GM19099 (cell line): Measurements from ENCODE around the gene UTF1.

Source experiments
- POLR2A ChIP-seq: IDR thresholded peaks from 3 replicates; pipeline ENCODE4 v1.6.1; 2011; ENCODE audit warnings: low read depth; ENCODE audit not compliant: insufficient read length; ENCODE audit errors: extremely low read depth

UTF1 gene

DNA sequence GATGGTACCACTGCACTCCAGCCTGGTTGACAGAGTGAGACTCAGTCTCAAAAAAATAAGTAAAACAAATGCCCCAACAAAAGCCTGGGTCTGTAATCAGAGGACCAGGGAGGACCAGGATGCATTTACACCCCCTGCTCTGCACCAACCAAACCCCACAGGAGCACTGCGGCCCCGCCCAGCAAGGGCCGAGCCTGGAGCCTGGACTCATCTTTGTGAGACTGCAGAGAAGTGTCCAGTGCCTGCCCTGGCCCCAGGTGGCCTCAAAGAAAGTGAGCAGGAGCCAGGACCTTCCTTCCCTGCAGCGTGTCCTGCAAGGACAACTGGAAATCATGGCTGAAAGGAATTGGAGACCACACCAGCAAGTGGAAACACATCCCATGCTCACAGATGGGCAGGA is 38.4 kb upstream of the UTF1 start:
- no peak for TF ChIP-seq POLR2A

DNA sequence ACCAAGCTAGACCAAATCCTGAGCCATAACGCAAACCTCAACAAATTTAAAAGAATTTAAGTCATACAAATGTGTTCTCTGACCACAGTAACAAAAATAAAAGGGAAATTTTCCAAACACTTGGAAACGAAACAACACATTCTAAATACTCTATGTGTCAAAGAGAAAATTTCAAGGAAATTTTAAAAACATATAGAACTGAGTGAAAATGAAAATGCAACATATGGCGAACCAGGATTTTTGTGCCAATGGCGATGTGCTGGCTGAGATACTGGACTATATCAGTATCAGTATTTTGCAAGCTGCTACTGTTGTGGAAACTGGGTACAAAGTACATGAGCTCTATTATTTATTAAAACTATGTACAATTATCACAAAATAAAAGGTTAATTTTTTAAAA is 35.9 kb upstream of the UTF1 start:
- no peak for TF ChIP-seq POLR2A

DNA sequence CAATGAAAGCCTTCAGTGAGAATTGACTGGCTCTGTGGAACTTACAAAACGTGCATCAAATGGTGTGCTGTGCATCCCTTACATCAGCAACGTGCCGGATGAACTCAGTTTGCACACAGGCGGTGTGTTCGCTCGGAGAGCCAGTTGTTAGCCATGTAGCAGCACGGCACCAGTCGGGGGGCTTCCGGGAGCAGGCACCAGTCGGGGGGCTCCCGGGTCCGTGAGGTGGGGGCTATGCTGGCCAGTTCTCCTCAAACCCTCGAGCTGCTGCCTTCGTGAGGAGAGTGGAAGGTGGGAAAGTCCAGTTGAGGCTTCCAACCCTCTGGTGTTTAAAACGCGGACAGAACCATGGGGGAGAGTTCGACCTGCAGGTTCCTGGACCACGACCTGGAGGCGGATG is 34.9 kb upstream of the UTF1 start:
- TF ChIP-seq POLR2A = no peak

DNA sequence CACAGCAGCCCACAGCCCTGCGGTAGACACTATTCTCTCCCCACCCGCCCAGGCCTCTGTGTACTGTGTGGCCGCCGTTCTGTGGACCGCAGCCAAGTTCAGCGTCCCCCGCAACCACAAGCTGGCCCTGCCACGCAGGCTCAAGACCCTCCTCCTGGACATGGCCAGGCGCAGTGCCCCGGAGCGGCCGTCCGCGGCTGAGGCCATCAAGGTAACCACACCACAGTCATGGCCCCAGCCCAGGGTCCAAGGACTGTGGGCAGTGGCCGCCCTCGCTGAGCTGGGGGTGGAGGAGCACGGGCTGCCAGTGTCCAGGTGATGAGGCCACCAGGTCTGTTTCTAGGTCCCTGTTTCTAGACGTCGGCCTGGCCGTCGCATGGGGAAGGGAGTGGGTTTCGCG is 34.4 kb upstream of the UTF1 start:
- no peak for TF ChIP-seq POLR2A

DNA sequence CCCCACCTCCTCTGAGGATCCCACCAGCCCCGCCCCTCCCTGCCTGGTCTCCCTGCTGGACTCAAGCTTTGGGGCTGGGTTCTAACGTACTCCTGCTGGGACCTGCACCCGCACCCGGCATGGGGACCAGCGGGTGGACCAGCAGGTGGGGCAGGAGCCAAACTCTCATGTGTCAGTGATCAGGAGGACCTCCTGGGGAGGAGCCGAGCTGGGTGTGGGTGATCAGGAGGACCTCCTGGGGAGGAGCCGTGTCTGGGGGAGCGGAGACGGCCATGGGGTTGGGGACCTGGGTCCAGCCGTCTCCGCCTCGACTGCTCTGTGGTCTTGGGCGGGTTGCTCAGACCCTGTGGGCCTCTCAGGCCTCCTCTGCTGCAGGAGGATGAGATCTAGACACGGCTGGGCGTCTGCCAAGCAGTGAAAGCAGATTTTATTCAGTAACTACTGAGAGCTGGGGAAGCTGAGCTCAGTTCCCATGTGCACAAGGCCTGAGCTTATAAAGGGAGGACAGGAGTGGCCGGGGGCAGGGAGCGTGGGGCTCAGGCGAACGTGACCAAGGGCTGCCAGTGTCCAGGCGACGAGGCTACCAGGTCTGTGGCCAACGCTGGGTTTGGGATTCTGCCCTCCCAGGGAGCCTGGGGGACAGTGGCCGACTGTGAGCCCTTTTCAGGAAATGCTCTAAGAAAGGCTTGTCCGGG is 33.6 kb upstream of the UTF1 start:
- no peak for TF ChIP-seq POLR2A

DNA sequence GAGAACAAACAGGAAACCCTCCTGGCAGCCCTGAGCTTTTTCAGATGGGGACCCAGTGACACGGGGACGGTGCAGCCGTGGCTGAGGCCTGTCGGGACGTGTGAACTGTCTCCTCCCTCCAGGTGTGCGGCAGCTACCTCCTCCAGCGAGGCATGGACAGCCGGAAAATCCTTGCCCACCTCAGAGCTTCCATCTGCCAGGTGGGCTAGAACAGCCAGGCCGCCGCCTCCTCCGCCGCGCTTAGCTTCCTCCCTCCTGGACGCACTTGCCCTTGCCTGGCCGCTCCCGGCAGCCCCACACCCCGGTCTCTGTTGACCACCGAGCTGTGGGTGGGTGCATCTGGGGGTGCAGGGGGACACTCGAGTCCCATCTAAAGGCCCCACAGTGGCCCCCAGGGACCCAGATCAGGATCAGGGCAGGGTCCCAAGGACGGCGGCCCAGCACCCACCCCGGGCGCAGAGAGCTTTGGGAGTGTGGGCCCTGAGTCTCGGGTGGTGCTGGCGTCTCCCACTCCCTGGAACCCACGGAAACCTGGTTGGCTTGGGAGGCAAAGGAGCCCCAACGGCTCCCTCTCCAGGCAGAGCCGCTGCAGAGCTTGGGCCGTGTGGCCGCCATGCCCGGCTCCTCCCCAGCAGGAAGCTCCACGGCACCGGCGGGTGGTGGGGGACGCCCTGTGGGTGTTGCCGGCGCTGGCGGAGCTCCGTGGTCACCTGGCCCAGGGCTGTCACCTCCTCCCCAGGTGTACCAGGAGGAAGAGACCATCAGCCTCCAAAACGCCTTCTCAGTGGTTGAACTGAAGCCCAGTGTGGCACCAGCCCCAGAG is 32.9 kb upstream of the UTF1 start:
- no peak for TF ChIP-seq POLR2A

DNA sequence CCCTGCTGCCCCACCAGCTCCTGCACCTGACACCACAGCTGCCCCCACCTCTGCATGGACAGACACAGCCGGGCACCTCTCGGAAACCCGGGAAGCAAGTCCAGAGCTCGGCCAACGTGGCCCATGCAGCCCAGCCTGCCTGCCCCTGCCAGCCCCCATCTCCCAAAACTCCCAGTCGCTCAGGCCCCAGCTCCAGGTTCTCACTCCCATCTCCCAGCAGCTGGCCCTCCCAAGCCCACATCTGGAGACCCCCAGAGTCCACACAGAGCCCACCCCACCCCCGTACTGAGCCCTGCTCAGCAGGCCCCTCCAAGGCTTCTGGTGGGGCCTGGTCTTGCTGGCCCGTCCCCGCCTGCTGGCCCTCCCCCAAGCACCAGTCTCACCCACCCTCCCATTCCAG is 32.2 kb upstream of the UTF1 start:
- TF ChIP-seq POLR2A = no peak

DNA sequence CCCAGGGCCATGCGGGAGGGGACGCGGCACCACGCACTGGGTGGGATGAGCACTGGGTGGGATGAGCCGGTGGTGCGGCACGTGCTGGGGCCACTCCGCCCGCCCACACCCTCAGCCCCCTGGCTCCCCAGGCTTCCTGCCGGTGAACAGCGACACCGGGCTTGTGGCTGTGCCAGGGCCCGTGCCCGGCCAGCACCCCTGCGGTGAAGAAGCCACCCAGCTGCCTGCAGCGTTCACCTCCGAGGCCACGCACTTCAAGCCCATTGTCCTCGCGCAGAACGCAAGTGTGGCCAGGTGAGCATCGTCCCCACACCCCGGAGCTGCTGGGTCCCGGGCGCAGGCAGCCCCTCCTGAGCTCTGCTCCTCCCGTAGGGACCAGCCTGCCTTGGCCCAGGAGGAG is 31.8 kb upstream of the UTF1 start:
- TF ChIP-seq POLR2A = no peak

DNA sequence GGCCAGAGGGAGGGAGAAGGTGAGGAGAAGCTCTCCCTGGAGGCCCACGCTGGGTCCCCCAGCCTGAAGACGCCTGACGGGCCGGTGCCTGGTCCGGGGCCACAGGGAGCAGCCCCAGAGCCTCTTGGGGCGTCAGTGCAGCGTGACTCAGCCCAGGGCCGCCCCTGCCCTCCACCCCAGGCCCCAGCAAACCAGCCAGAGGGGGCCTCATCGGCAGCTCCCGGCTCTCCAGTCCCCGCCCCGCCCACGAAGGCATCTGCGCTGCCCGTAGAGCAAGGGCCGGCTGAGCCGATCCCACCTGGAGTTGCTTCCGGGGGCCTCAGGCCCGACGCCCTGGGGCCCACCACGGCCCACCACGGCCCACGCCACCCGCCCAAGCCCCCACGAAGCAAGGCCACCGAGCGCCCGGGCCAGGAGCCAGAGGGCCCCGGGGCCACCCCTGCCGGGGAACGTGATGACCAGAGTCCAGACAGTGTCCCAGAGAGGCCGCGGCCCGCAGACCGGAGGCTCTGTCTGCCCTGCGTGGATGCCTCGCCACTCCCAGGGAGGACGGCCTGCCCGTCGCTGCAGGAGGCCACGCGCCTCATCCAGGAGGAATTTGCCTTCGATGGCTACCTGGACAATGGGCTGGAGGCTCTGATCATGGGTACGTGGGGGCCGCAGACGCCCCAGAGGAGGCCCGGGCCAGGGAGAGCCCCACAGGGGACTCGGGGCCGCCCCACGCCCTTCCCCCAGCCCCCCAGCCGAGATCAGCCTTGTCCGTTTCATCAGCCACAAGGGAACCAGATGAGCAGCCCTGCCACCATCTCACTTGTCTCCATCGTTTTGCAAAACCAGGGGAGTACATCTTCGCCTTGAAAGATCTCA is 31.2 kb upstream of the UTF1 start:
- TF ChIP-seq POLR2A = no peak

DNA sequence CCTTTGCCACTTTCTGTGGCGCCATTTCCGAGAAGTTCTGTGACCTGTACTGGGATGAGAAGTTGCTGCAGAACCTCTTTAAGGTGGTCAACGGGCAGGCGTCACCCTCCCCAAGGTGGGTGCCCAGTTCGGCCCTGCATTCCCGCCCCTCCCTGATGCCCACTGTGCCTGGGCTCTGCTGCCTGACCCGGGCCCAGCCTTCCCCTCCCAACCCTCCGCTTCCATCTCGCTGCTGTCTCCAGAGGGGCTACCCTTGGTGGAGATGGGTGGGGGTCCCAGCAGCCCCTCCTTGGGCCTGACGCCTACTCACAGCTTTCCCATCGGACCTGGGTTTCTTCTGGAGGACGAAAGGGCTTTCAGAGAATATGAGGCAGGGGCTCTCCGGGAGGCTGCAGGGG is 30.5 kb upstream of the UTF1 start:
- TF ChIP-seq POLR2A = no peak

DNA sequence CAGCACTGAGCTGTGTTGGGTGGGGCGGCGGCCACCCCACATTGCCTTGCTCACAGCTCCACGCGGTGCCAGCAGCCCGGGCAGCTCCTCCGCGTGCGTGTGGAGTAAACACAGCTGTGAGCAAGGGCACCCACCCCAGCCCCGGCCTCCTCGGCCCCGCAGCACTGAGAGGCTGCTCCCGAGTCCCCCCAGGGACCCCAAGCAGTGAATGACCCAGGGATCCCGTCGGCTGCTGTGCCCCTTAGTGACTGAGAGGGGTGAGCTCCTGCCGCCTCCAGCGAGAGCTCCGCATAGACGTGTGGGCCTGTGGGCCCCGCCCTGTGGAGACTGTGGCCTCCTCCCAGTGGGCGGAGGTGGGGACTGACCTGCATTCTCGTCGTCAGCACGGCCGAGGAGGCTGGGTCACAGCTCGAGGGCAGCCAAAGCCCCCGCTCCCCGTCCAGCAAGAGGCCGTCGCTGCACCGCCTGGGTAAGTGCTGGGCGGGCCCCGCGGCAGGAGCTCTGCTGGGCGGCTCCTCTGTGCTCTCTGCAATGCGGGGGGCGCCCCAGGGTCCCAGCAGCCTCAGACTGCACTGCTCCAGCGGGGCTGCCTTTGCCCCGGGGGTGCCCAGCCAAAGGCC is 29.9 kb upstream of the UTF1 start:
- no peak for TF ChIP-seq POLR2A

DNA sequence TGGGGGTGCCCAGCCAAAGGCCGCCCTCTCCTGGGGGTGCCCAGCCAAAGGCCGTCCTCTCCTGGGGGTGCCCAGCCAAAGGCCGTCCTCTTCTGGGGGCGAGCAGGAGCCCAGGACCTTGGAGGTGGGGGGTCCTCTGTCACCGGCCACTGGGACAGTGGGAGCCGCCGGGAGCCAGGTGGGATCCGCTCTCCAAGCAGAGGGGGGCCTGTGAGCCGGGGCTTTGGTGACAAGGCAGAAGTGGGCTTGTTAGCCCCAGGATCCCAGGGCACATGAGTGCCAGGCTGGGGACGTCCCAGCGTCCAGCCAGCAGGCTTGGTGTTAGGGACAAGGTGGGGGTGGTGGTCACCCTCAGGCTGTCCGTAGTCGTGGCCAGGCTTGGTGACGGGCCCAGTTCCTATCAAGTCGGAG is 29.4 kb upstream of the UTF1 start:
- no peak for TF ChIP-seq POLR2A

DNA sequence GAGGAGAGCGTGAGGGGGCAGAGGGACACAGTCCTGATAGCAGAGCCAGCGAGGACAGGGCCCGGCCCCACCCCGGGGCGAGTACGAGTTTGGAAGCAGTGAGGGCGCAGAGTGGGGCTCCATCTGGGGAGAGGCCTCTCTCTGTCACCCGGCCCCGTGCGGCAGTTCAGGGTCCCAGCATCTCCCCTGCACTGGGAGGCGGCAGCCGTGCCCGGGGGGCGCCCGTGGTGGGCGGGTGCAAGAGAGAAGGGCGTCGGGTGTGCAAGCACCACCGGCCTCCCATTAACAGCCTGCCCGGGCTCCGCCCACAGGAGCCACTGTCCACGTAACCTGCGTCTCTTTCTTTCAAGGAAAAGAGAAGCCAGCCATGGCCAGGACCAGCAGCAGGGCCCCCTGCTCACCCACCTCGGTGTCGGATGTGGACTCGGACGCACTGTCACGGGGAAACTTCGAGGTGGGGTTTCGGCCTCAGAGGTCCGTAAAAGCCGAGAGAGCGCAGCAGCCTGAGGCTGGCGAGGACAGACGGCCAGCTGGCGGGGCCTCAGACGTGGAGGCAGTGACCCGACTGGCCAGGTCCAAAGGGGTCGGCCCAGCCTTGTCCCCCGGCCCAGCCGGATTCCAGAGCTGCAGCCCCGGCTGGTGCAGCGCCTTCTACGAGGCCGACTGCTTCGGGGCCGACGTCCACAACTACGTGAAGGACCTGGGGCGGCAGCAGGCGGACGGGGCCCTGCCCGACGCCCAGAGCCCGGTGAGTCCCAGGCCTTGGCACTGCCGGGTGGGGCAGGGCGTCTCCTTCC is 28.7 kb upstream of the UTF1 start:
- no peak for TF ChIP-seq POLR2A
